ENCODE results near the gene TMEM132C.

GRCh38 chr12:128463881-128464280, 196.9 kb downstream of the TMEM132C start:
- TF ChIP-seq CTCF (IDR thresholded peaks at IDR 0.05) (no peak), POLR2A (IDR thresholded peaks at IDR 0.05) (no peak)

Data from right lobe of liver (tissue), 4 donors.